ENCODE results near the gene SPATA6L.

DNA sequence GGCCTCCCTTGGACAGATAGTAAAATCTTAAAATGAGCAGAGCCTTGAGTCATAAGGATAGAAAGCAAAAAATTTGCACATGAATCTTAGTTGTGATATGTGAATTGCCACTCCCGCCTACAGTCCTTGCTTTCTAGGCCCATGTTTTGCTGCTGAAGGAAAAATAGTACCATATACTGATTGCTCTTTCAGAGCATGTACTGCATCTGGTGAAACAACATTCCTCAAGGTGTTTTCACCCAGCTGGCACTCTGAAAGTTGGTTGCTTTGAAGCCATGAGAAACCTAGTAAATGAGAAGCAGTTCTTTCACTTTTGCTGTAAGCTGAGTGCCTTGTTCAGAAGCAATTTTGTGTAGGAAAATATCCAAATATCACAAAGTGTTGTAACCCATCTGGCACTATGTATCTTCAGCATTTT is 23.4 kb upstream of the SPATA6L start:
- no peak for TF ChIP-seq ELF1 (IDR thresholded peaks at IDR 0.05)
- no peak for TF ChIP-seq SMC3 (IDR thresholded peaks at IDR 0.05; ENCODE audit: low read depth, low read length)

Data from SK-N-SH (cell line).